ENCODE measurements around the gene CARNS1. TPM values are rescaled to one million over a fixed set of nuclear protein-coding genes. Genes with fewer than 3 reads are reported as not detected.

The CARNS1 gene
- total RNA-seq, 3 donors from 2014 or later (not counting 1 experiment from before 2014, with no cell fraction given) = 25.0 to 29.0 (median 25.0) TPM

- Mint-ChIP-seq H3K4me3 (peak overlapping the region; percentile 83), H3K4me1 (peaks cover 38 to 85% of the 10 kb centered on the region in 2 donors), H3K36me3 (no peaks in the 10 kb centered on the region), H3K9me3 (no peaks in the 10 kb centered on the region), H3K27ac (peak overlapping the region; percentile 72 to 84), H3K27me3 (ENCODE audit: low read depth in 2 of 2) (no peaks in the 10 kb centered on the region)
- Histone ChIP-seq H3K27ac (ENCODE audit: low read length) (no peak overlapping the region), H3K36me3 (ENCODE audit: control insufficient read depth, insufficient read depth, low read length) (peaks cover 6% of the 10 kb centered on the region), H3K4me3 (ENCODE audit: low read length) (no peak overlapping the region), H3K4me1 (ENCODE audit: control insufficient read depth, insufficient read depth, low read length) (peaks cover 96% of the 10 kb centered on the region), H3K9me3 (ENCODE audit: control insufficient read depth, insufficient read depth, low read length) (no peaks in the 10 kb centered on the region), H3K27me3 (ENCODE audit: control insufficient read depth, insufficient read depth, low read length) (no peaks in the 10 kb centered on the region)
- peak in 1 of 2 donors; percentile 33 for DNase-seq
- WGBS (ENCODE audit: insufficient coverage) = 57% methylated on average over 1 of the region's 2 CpGs
- TF ChIP-seq CTCF (IDR thresholded peaks at IDR 0.05) = no peak
- intact Hi-C loops (cut with micrococcal nuclease) = no loop called here
- peak in 1 of 3 donors; percentile 5 for ATAC-seq
These were observed 2.1 kb upstream of the CARNS1 start for GRCh38 chr11:67413266-67413849.

GRCh38 chr11:67416416-67417335, 1.2 kb downstream of the CARNS1 start:
- 48% methylated on average over 21 of the region's 21 CpGs for WGBS (ENCODE audit: insufficient coverage)
- Mint-ChIP-seq H3K27ac (peak overlapping the region; percentile 66 to 87), H3K4me3 (peak overlapping the region; percentile 82), H3K4me1 (peaks cover 33 to 80% of the 10 kb centered on the region in 2 donors), H3K27me3 (ENCODE audit: low read depth in 2 of 2) (no peaks in the 10 kb centered on the region), H3K9me3 (no peaks in the 10 kb centered on the region), H3K36me3 (no peaks in the 10 kb centered on the region)
- Histone ChIP-seq H3K9me3 (ENCODE audit: control insufficient read depth, insufficient read depth, low read length) (no peaks in the 10 kb centered on the region), H3K4me3 (ENCODE audit: low read length) (no peak overlapping the region), H3K36me3 (ENCODE audit: control insufficient read depth, insufficient read depth, low read length) (no peaks in the 10 kb centered on the region), H3K27ac (ENCODE audit: low read length) (peak overlapping the region; percentile 48), H3K4me1 (ENCODE audit: control insufficient read depth, insufficient read depth, low read length) (peaks cover 90% of the 10 kb centered on the region), H3K27me3 (ENCODE audit: control insufficient read depth, insufficient read depth, low read length) (no peaks in the 10 kb centered on the region)
- TF ChIP-seq CTCF (IDR thresholded peaks at IDR 0.05) = no peak
- ATAC-seq = no peak
- intact Hi-C loops (cut with micrococcal nuclease) = no loop called here
- peak in 1 of 2 donors; percentile 94 for DNase-seq

GRCh38 chr11:67417425-67417824, 1.9 kb downstream of the CARNS1 start:
- Mint-ChIP-seq H3K9me3 (no peaks in the 10 kb centered on the region), H3K36me3 (no peaks in the 10 kb centered on the region), H3K4me1 (peaks cover 30 to 73% of the 10 kb centered on the region in 2 donors), H3K27me3 (ENCODE audit: low read depth in 2 of 2) (no peaks in the 10 kb centered on the region), H3K27ac (peak overlapping the region in 1 of 2 donors; percentile 87), H3K4me3 (peak overlapping the region; percentile 21)
- H3K27me3 ChIP-seq (ENCODE audit: control insufficient read depth, insufficient read depth, low read length) = no peaks in the 10 kb centered on the region
- intact Hi-C loops (cut with micrococcal nuclease) = no loop called here
- H3K4me1 ChIP-seq (ENCODE audit: control insufficient read depth, insufficient read depth, low read length) = peaks cover 84% of the 10 kb centered on the region
- no peak for ATAC-seq
- WGBS (ENCODE audit: insufficient coverage) = 87% methylated on average over 12 of the region's 12 CpGs
- no peaks in the 10 kb centered on the region for H3K9me3 ChIP-seq (ENCODE audit: control insufficient read depth, insufficient read depth, low read length)
- peak overlapping the region; percentile 48 for H3K27ac ChIP-seq (ENCODE audit: low read length)
- TF ChIP-seq CTCF (IDR thresholded peaks at IDR 0.05) = no peak
- no peaks in the 10 kb centered on the region for H3K36me3 ChIP-seq (ENCODE audit: control insufficient read depth, insufficient read depth, low read length)
- H3K4me3 ChIP-seq (ENCODE audit: low read length) = no peak overlapping the region
- no peak for DNase-seq
